Ascending aorta (tissue), 2 donors: Measurements from ENCODE around the gene PMP22. TPM values are rescaled to one million over a fixed set of nuclear protein-coding genes. Genes with fewer than 3 reads are reported as not detected.
A peak's percentile ranks its signal among the peaks of the same experiment; 100 is the strongest.

Experiments used
- DNase-seq, 2 donors: peaks; one replicate each; pipeline ENCODE4 v3.0.0-alpha.2; 2019; ENCODE audit warnings: low spot score in 2 of 2
- H3K27ac ChIP-seq, 2 donors: fragments of 200-600 bp; sonication (generic); one replicate each; pipeline ENCODE4 v1.5.1; 2016 to 2017; ENCODE audit warnings: mild to moderate bottlenecking in 1 of 2
- H3K27me3 ChIP-seq: fragments of 200-600 bp; sonication (generic); one replicate; pipeline ENCODE4 v1.5.1; 2017
- H3K36me3 ChIP-seq, 2 donors: fragments of 200-600 bp; sonication (generic); one replicate each; pipeline ENCODE4 v1.5.1; 2016
- H3K4me1 ChIP-seq, 2 donors: fragments of 200-600 bp; sonication (generic); one replicate each; pipeline ENCODE4 v1.5.1; 2016 to 2017; ENCODE audit warnings: mild to moderate bottlenecking in 1 of 2
- H3K4me3 ChIP-seq, 2 donors: fragments of 200-600 bp; sonication (generic); one replicate each; pipeline ENCODE4 v1.5.1; 2016 to 2017; ENCODE audit warnings: mild to moderate bottlenecking in 1 of 2
- H3K9me3 ChIP-seq, 2 donors: fragments of 200-600 bp; sonication (generic); one replicate each; pipeline ENCODE4 v1.5.1; 2016
- CTCF ChIP-seq, 3 experiments: fragments of 200-600 bp in 2 of 3; fragments of 450-650 bp in 1 of 3; sonication (generic) in 2 of 3; IDR thresholded peaks; one replicate each; pipeline ENCODE4 v1.5.1; 2016 to 2019; ENCODE audit warnings: antibody characterized with exemption in 3 of 3, mild to moderate bottlenecking in 1 of 3, moderate library complexity in 1 of 3
- intact Hi-C: fragments of 100-400 bp; cut with DNase I; formaldehyde crosslinking; loops from one replicate; pipeline ENCODE4 v1.15.1; 2023
- total RNA-seq: library from RNA; depleted of rRNA; stranded (reverse); fragments of >200 nt; gene quantifications from one replicate; pipeline ENCODE4 v1.1.0, GENCODE V29; 2016

Gene PMP22
- total RNA-seq, 1 donor from 2014 or later = 199 TPM

GRCh38 chr17:15268461-15268860 is 3.3 kb upstream of the PMP22 start:
- Histone ChIP-seq H3K36me3 (no peaks in the 10 kb centered on the region), H3K4me3 (no peak overlapping the region), H3K4me1 (peaks cover 0 to 2% of the 10 kb centered on the region in 2 donors), H3K27me3 (no peaks in the 10 kb centered on the region), H3K27ac (no peak overlapping the region), H3K9me3 (no peaks in the 10 kb centered on the region)
- intact Hi-C loops = no loop called here
- DNase-seq = no peak
- TF ChIP-seq CTCF (IDR thresholded peaks at IDR 0.05) = no peak

GRCh38 chr17:15267996-15268395 is 2.9 kb upstream of the PMP22 start:
- intact Hi-C loops = no loop called here
- H3K9me3 ChIP-seq = no peaks in the 10 kb centered on the region
- no peak for DNase-seq
- no peak for TF ChIP-seq CTCF (IDR thresholded peaks at IDR 0.05)
- peaks cover 0 to 2% of the 10 kb centered on the region in 2 donors for H3K4me1 ChIP-seq
- no peaks in the 10 kb centered on the region for H3K36me3 ChIP-seq
- H3K4me3 ChIP-seq = no peak overlapping the region
- H3K27ac ChIP-seq = no peak overlapping the region
- no peaks in the 10 kb centered on the region for H3K27me3 ChIP-seq

- intact Hi-C loops = no loop called here
- no peak overlapping the region for H3K4me3 ChIP-seq
Observed at GRCh38 chr17:15266325-15267125, 1.4 kb upstream of the PMP22 start.

GRCh38 chr17:15264542-15264941 is 584 bp downstream of the PMP22 start:
- intact Hi-C loops = no loop called here
- H3K36me3 ChIP-seq = no peaks in the 10 kb centered on the region
- no peak for DNase-seq
- no peaks in the 10 kb centered on the region for H3K27me3 ChIP-seq
- H3K27ac ChIP-seq = peak overlapping the region in 1 of 2 donors; percentile 16
- no peaks in the 10 kb centered on the region for H3K9me3 ChIP-seq
- H3K4me3 ChIP-seq = peak overlapping the region in 1 of 2 donors; percentile 9
- H3K4me1 ChIP-seq = peaks cover 0 to 5% of the 10 kb centered on the region in 2 donors
- no peak for TF ChIP-seq CTCF (IDR thresholded peaks at IDR 0.05)

More at GRCh38 chr17:15266325-15267125, 1.4 kb upstream of the PMP22 start:
- no peak for DNase-seq
- H3K9me3 ChIP-seq = no peaks in the 10 kb centered on the region
- peaks cover 0 to 2% of the 10 kb centered on the region in 2 donors for H3K4me1 ChIP-seq
- H3K36me3 ChIP-seq = no peaks in the 10 kb centered on the region
- no peak overlapping the region for H3K27ac ChIP-seq
- H3K27me3 ChIP-seq = no peaks in the 10 kb centered on the region
- TF ChIP-seq CTCF (IDR thresholded peaks at IDR 0.05) = no peak

GRCh38 chr17:15263680-15264079 is 1.4 kb downstream of the PMP22 start:
- H3K27me3 ChIP-seq = no peaks in the 10 kb centered on the region
- H3K36me3 ChIP-seq = peaks cover 5 to 7% of the 10 kb centered on the region in 2 donors
- peaks cover 0 to 14% of the 10 kb centered on the region in 2 donors for H3K4me1 ChIP-seq
- peak overlapping the region; percentile 82 to 94 for H3K4me3 ChIP-seq
- intact Hi-C loops = loop anchor here (1.0 kb wide), 1 partner anchor 147 kb away; no protein-coding TSS in a partner anchor
- TF ChIP-seq CTCF (IDR thresholded peaks at IDR 0.05) = no peak
- no peak for DNase-seq
- no peaks in the 10 kb centered on the region for H3K9me3 ChIP-seq
- peak overlapping the region; percentile 98 to 99 for H3K27ac ChIP-seq
